ENCODE results near the gene LNPK. TPM values are rescaled to one million over a fixed set of nuclear protein-coding genes. Genes with fewer than 3 reads are reported as not detected.
A peak's percentile ranks its signal among the peaks of the same experiment; 100 is the strongest.

Gene LNPK
- polyA plus RNA-seq (ENCODE audit: low read depth in 6 of 6): 10 to 100 TPM in 4 of 6 donors, 1 to 10 TPM in 2; 7.1 to 15.6 (median 10.2) TPM

- H3K9me3 Mint-ChIP-seq: no peaks in the 10 kb centered on the region
- H3K4me3 Mint-ChIP-seq: peak within 1 kb of the TSS; percentile 86 to 97 (median 92)
- H3K4me1 Mint-ChIP-seq: peaks cover 12 to 22% (median 15%) of the 10 kb centered on the region in 3 donors
- peaks cover 4 to 15% (median 12%) of the 10 kb centered on the region in 3 donors for H3K27me3 Mint-ChIP-seq
- peak within 1 kb of the TSS; percentile 60 to 94 (median 80) for H3K27ac Mint-ChIP-seq
- ATAC-seq (ENCODE audit: low read depth in 2 of 2) (peak; percentile 92), DNase-seq (peak; percentile 88)
- H3K36me3 Mint-ChIP-seq: no peaks in the 10 kb centered on the region
These were observed at the start of gene LNPK for GRCh38 chr2:176001916-176002687. TSS of gene LNPK (minus strand) at chr2:176002267. CDS start at chr2:175995584, 6,683 bp downstream.

GRCh38 chr2:176039375-176039774, 37.3 kb upstream of the LNPK start:
- no peak for DNase-seq

GRCh38 chr2:176038694-176039093, 36.6 kb upstream of the LNPK start:
- H3K4me1 Mint-ChIP-seq: peaks cover 3 to 5% (median 3%) of the 10 kb centered on the region in 3 donors
- peaks cover 17 to 35% (median 32%) of the 10 kb centered on the region in 3 donors for H3K27me3 Mint-ChIP-seq
- H3K4me3 Mint-ChIP-seq: no peak overlapping the region
- DNase-seq (no peak), ATAC-seq (ENCODE audit: low read depth in 2 of 2) (no peak)
- H3K9me3 Mint-ChIP-seq: peaks cover 0 to 15% (median 5%) of the 10 kb centered on the region in 7 donors
- H3K27ac Mint-ChIP-seq: no peak overlapping the region
- H3K36me3 Mint-ChIP-seq: peaks cover 4 to 13% of the 10 kb centered on the region in 2 donors

More at GRCh38 chr2:176039375-176039774, 37.3 kb upstream of the LNPK start:
- no peak overlapping the region for H3K4me3 Mint-ChIP-seq
- no peak overlapping the region for H3K27ac Mint-ChIP-seq
- peaks cover 4 to 13% of the 10 kb centered on the region in 2 donors for H3K36me3 Mint-ChIP-seq
- ATAC-seq (ENCODE audit: low read depth in 2 of 2): no peak
- peaks cover 3 to 5% (median 3%) of the 10 kb centered on the region in 3 donors for H3K4me1 Mint-ChIP-seq
- peaks cover 0 to 22% (median 9%) of the 10 kb centered on the region in 7 donors for H3K9me3 Mint-ChIP-seq
- peaks cover 17 to 32% (median 29%) of the 10 kb centered on the region in 3 donors for H3K27me3 Mint-ChIP-seq

GRCh38 chr2:176035013-176035691, 33.1 kb upstream of the LNPK start:
- Mint-ChIP-seq H3K36me3 (no peaks in the 10 kb centered on the region), H3K4me1 (peaks cover 3 to 5% (median 3%) of the 10 kb centered on the region in 3 donors), H3K27me3 (peaks cover 16 to 22% (median 19%) of the 10 kb centered on the region in 3 donors), H3K27ac (no peak overlapping the region), H3K9me3 (peaks cover 0 to 6% (median 2%) of the 10 kb centered on the region in 7 donors), H3K4me3 (no peak overlapping the region)
- ATAC-seq (ENCODE audit: low read depth in 2 of 2) (no peak), DNase-seq (no peak)

- H3K9me3 Mint-ChIP-seq: no peaks in the 10 kb centered on the region
- no peak overlapping the region for H3K4me3 Mint-ChIP-seq
- H3K36me3 Mint-ChIP-seq: no peaks in the 10 kb centered on the region
- ATAC-seq (ENCODE audit: low read depth in 2 of 2) (no peak), DNase-seq (no peak)
- H3K27me3 Mint-ChIP-seq: peaks cover 21 to 22% (median 21%) of the 10 kb centered on the region in 3 donors
- no peaks in the 10 kb centered on the region for H3K4me1 Mint-ChIP-seq
- H3K27ac Mint-ChIP-seq: no peak overlapping the region
These were observed 25.7 kb upstream of the LNPK start for GRCh38 chr2:176027806-176028205.

GRCh38 chr2:176025932-176026331, 23.9 kb upstream of the LNPK start:
- H3K4me3 Mint-ChIP-seq: no peak overlapping the region
- H3K4me1 Mint-ChIP-seq: no peaks in the 10 kb centered on the region
- H3K36me3 Mint-ChIP-seq: no peaks in the 10 kb centered on the region
- DNase-seq: no peak
- H3K27me3 Mint-ChIP-seq: peaks cover 27 to 29% (median 28%) of the 10 kb centered on the region in 3 donors
- ATAC-seq (ENCODE audit: low read depth in 2 of 2): no peak
- H3K27ac Mint-ChIP-seq: no peak overlapping the region
- H3K9me3 Mint-ChIP-seq: no peaks in the 10 kb centered on the region

- Mint-ChIP-seq H3K4me1 (no peaks in the 10 kb centered on the region), H3K36me3 (peaks cover 0 to 3% of the 10 kb centered on the region in 2 donors), H3K4me3 (no peak overlapping the region), H3K27ac (no peak overlapping the region), H3K27me3 (peaks cover 32 to 36% (median 33%) of the 10 kb centered on the region in 3 donors), H3K9me3 (peaks cover 0 to 2% (median 0%) of the 10 kb centered on the region in 7 donors)
- ATAC-seq (ENCODE audit: low read depth in 2 of 2): no peak
- DNase-seq: no peak
These were observed 22.0 kb upstream of the LNPK start for GRCh38 chr2:176024083-176024482.

- Mint-ChIP-seq H3K9me3 (peaks cover 0 to 2% (median 0%) of the 10 kb centered on the region in 7 donors), H3K4me3 (no peak overlapping the region), H3K4me1 (no peaks in the 10 kb centered on the region), H3K27me3 (peaks cover 27 to 34% (median 29%) of the 10 kb centered on the region in 3 donors), H3K27ac (no peak overlapping the region), H3K36me3 (peaks cover 0 to 3% of the 10 kb centered on the region in 2 donors)
- ATAC-seq (ENCODE audit: low read depth in 2 of 2) (no peak), DNase-seq (no peak)
These were observed 20.0 kb upstream of the LNPK start for GRCh38 chr2:176022048-176022447.

GRCh38 chr2:176020400-176020799, 18.3 kb upstream of the LNPK start:
- Mint-ChIP-seq H3K9me3 (peaks cover 0 to 2% (median 0%) of the 10 kb centered on the region in 7 donors), H3K27me3 (peaks cover 34 to 40% (median 39%) of the 10 kb centered on the region in 3 donors), H3K4me1 (no peaks in the 10 kb centered on the region), H3K4me3 (no peak overlapping the region), H3K27ac (no peak overlapping the region), H3K36me3 (peaks cover 0 to 3% of the 10 kb centered on the region in 2 donors)
- ATAC-seq (ENCODE audit: low read depth in 2 of 2): no peak
- DNase-seq: no peak

- Mint-ChIP-seq H3K9me3 (peaks cover 0 to 2% (median 0%) of the 10 kb centered on the region in 7 donors), H3K36me3 (peaks cover 0 to 8% of the 10 kb centered on the region in 2 donors), H3K4me1 (no peaks in the 10 kb centered on the region), H3K27ac (no peak overlapping the region), H3K4me3 (no peak overlapping the region), H3K27me3 (peaks cover 34 to 50% (median 45%) of the 10 kb centered on the region in 3 donors)
- DNase-seq (no peak), ATAC-seq (ENCODE audit: low read depth in 2 of 2) (no peak)
These were observed 16.6 kb upstream of the LNPK start for GRCh38 chr2:176018708-176019107.

GRCh38 chr2:176009445-176009844, 7.4 kb upstream of the LNPK start:
- Mint-ChIP-seq H3K27ac (no peak overlapping the region), H3K4me1 (no peaks in the 10 kb centered on the region), H3K4me3 (no peak overlapping the region), H3K27me3 (peaks cover 18 to 43% (median 33%) of the 10 kb centered on the region in 3 donors), H3K36me3 (peaks cover 0 to under 1% of the 10 kb centered on the region in 2 donors), H3K9me3 (no peaks in the 10 kb centered on the region)
- DNase-seq (no peak), ATAC-seq (ENCODE audit: low read depth in 2 of 2) (no peak)

- ATAC-seq (ENCODE audit: low read depth in 2 of 2) (no peak), DNase-seq (no peak)
- Mint-ChIP-seq H3K27me3 (peaks cover 9 to 26% (median 18%) of the 10 kb centered on the region in 3 donors), H3K4me3 (peak overlapping the region in 1 of 8 donors; percentile 12), H3K4me1 (peaks cover 12 to 16% (median 15%) of the 10 kb centered on the region in 3 donors), H3K9me3 (no peaks in the 10 kb centered on the region), H3K36me3 (no peaks in the 10 kb centered on the region), H3K27ac (no peak overlapping the region)
These were observed 2.9 kb upstream of the LNPK start for GRCh38 chr2:176004934-176005333.

- H3K36me3 Mint-ChIP-seq: no peaks in the 10 kb centered on the region
- peaks cover 12 to 22% (median 15%) of the 10 kb centered on the region in 3 donors for H3K4me1 Mint-ChIP-seq
- no peak for DNase-seq
- H3K27me3 Mint-ChIP-seq: peaks cover 4 to 17% (median 12%) of the 10 kb centered on the region in 3 donors
- no peaks in the 10 kb centered on the region for H3K9me3 Mint-ChIP-seq
- H3K27ac Mint-ChIP-seq: no peak overlapping the region
- no peak for ATAC-seq (ENCODE audit: low read depth in 2 of 2)
- H3K4me3 Mint-ChIP-seq: peak overlapping the region in 2 of 8 donors; percentile 19 to 40
These were observed 1.9 kb upstream of the LNPK start for GRCh38 chr2:176003958-176004357.
